Epithelial cell of esophagus (primary cell): ENCODE measurements around the gene TMC8.

Experiments used
- DNase-seq: peaks from one replicate; pipeline ENCODE4 v3.0.0; 2010; ENCODE audit warnings: low read depth
- H3K4me3 ChIP-seq: 2 replicates; pipeline ENCODE4 v1.5.1; 2011; ENCODE audit warnings: mild to moderate bottlenecking, low read length, control low read depth
- CTCF ChIP-seq: IDR thresholded peaks from 2 replicates; pipeline ENCODE4 v1.5.1; 2011; ENCODE audit warnings: low read depth, mild to moderate bottlenecking, low read length, control low read depth, inconsistent platforms; ENCODE audit not compliant: insufficient read depth; ENCODE audit errors: missing control alignments

The TMC8 gene

DNA sequence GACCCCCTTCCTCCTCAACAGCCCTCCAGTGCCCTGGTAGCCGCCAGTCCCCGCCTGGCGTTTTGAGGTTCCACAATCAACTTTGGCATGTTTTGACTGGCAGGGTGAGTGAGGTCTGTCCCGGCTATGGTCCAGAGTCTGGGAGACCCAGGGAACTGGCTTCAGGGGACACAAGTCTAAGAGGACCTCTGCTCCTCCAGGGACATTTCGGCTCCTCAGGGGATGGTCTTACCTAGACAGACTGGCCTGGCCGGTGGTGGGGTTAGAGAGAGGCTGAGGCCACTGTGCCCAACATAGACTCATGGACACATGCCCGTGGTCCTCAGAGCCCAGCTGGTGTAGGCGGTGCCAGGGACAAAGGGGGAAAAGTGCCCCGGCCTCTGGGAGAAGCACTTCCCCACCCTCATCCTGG, 2.2 kb downstream of the TMC8 start:
- no peak for TF ChIP-seq CTCF
- no peak for DNase-seq
- H3K4me3 ChIP-seq = no peak overlapping the region

DNA sequence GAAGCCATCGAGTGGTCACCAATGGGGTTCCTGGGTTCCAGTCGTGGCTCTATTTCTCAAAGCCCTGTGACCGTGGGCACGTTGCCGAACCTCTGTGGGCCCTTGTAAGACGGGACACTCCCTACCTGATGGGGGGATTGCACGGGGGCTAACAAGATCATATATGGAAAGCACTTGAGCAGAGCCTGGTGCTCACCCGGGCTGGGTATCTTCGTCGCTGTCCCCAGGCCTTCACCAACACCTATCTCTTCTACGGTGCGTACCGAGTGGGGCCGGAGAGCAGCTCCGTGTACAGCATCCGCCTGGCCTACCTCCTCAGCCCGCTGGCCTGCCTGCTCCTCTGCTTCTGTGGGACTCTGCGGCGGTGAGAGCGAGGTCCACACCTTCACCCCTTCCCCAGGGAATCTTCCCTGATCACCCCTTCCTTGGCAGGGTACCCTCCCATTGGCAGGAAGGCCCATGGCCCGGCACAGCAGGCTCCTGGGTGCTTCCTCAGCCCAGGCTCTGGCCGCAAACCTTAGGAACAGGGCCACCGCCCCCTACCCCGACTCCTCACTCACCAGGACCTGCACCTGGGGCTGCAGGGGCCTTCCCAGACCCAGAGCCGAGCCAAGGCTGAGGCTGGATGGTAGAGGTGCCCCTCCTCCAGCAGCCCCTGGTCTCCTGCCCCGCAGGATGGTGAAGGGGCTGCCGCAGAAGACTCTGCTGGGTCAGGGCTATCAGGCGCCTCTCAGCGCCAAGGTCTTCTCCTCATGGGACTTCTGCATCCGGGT, 2.8 kb downstream of the TMC8 start:
- DNase-seq = no peak
- TF ChIP-seq CTCF = no peak
- H3K4me3 ChIP-seq = no peak overlapping the region

GRCh38 chr17:78133971-78134898, 3.7 kb downstream of the TMC8 start:
- DNase-seq = peak; percentile 78

GRCh38 chr17:78134899-78135385, 4.4 kb downstream of the TMC8 start:
- H3K4me3 ChIP-seq = no peak overlapping the region
- DNase-seq = no peak
- no peak for TF ChIP-seq CTCF

More at GRCh38 chr17:78133971-78134898, 3.7 kb downstream of the TMC8 start:
- peak; percentile 67 for TF ChIP-seq CTCF
- H3K4me3 ChIP-seq = no peak overlapping the region

- TF ChIP-seq CTCF = no peak
- H3K4me3 ChIP-seq = no peak overlapping the region
- DNase-seq = no peak
Measured at GRCh38 chr17:78135858-78136500, 5.4 kb downstream of the TMC8 start.

DNA sequence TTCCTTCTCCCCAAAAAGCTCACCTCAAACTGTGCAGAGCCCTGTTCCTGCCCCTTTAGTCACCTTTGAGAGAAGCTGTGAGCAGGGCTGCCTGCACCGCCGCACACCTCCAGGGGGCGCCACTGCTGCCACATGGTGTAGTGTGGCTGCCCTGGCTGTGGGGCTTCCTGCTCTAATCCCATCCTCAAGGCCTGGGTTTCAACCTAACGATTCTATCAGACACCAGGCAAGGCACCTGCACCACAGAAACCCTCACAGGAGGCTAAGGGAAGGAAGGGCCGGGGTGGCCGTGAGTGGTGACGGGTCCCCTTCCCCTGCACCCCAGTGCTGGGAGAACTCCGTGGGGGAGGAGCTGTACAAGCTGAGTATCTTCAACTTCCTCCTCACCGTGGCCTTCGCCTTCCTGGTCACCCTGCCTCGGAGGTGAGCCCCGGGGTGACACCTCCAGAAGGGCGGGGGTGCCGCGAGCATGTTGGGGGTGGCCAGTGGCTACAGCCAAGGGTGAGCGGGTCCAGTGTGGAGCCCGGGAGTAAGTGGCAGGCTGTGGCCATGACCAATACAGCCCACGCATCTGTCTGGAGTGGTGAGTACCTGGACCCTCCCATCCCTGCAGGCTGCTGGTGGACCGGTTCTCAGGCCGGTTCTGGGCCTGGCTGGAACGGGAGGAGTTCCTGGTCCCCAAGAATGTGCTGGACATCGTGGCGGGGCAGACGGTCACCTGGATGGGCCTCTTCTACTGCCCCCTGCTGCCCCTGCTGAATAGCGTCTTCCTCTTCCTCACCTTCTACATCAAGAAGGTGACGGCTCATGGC, 7.0 kb downstream of the TMC8 start:
- DNase-seq = no peak
- TF ChIP-seq CTCF = peak; percentile 48

More for the DNA sequence above, 7.0 kb downstream of the TMC8 start:
- H3K4me3 ChIP-seq = no peak overlapping the region
